ENCODE data around the gene ZNF778.

ZNF778 gene

DNA sequence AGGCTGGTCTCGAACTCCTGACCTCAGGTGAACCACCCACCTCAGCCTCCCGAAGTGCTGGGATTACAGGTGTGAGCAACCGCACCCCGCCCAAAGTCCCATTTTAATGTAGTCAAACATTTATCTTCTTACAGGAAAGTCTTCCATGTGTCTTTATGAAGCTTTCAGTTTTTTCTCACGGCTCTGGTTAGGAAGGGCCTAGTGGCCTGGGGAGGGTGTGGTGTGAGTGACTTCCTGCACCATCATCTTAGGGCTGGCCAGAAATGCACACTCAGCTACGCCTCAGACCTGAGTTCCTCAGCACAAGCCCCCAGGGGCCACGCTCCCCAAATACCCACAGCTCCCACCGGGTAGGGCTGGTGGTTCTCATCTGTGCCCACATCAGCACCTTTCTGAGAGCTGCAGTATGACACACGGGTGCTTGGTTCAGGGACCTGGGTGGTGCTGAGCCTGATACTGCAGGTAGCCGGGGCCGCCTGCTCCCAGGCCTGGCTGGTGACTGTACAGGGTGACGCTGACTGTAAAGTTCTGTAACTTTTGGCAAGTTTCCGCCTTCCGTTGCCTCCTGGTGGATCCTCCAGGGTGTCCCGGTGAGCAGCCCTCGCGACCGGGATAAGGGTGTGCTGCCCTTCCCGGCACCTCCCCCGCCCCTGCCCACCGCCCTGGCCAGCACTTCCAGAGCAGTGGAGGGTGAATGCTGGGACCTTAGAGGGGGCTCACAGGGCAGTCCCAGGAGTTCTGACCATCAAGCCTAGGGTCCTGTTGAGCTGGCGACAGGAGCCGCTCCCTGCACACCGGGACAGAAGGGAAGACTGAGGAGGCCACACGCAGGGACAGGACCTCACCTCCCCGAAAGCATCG lies 52.5 kb downstream of the ZNF778 start:
- Histone ChIP-seq H3K27ac (replicated peaks) (no peak overlapping the region), H3K27me3 (ENCODE audit: insufficient read depth, poor library complexity, severe bottlenecking) (no peaks in the 10 kb centered on the region), H3K4me3 (replicated peaks; ENCODE audit: insufficient read depth, low read length) (no peak overlapping the region)
- no peak for DNase-seq (ENCODE audit: low read depth in 1 of 2, low spot score in 1 of 2)
- TF ChIP-seq, protein P1, sequence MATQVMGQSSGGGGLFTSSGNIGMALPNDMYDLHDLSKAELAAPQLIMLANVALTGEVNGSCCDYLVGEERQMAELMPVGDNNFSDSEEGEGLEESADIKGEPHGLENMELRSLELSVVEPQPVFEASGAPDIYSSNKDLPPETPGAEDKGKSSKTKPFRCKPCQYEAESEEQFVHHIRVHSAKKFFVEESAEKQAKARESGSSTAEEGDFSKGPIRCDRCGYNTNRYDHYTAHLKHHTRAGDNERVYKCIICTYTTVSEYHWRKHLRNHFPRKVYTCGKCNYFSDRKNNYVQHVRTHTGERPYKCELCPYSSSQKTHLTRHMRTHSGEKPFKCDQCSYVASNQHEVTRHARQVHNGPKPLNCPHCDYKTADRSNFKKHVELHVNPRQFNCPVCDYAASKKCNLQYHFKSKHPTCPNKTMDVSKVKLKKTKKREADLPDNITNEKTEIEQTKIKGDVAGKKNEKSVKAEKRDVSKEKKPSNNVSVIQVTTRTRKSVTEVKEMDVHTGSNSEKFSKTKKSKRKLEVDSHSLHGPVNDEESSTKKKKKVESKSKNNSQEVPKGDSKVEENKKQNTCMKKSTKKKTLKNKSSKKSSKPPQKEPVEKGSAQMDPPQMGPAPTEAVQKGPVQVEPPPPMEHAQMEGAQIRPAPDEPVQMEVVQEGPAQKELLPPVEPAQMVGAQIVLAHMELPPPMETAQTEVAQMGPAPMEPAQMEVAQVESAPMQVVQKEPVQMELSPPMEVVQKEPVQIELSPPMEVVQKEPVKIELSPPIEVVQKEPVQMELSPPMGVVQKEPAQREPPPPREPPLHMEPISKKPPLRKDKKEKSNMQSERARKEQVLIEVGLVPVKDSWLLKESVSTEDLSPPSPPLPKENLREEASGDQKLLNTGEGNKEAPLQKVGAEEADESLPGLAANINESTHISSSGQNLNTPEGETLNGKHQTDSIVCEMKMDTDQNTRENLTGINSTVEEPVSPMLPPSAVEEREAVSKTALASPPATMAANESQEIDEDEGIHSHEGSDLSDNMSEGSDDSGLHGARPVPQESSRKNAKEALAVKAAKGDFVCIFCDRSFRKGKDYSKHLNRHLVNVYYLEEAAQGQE (IDR thresholded peaks at IDR 0.05; ENCODE audit: insufficient replicate concordance, low read depth): no peak
- TF ChIP-seq SPI1 (IDR thresholded peaks at IDR 0.05; ENCODE audit: borderline replicate concordance, low read depth) (no peak), GABPA (IDR thresholded peaks at IDR 0.05; ENCODE audit: low read depth) (no peak), POLR2AphosphoS5 (IDR thresholded peaks at IDR 0.05; ENCODE audit: low read depth) (no peak)
- TF ChIP-seq, protein P2, sequence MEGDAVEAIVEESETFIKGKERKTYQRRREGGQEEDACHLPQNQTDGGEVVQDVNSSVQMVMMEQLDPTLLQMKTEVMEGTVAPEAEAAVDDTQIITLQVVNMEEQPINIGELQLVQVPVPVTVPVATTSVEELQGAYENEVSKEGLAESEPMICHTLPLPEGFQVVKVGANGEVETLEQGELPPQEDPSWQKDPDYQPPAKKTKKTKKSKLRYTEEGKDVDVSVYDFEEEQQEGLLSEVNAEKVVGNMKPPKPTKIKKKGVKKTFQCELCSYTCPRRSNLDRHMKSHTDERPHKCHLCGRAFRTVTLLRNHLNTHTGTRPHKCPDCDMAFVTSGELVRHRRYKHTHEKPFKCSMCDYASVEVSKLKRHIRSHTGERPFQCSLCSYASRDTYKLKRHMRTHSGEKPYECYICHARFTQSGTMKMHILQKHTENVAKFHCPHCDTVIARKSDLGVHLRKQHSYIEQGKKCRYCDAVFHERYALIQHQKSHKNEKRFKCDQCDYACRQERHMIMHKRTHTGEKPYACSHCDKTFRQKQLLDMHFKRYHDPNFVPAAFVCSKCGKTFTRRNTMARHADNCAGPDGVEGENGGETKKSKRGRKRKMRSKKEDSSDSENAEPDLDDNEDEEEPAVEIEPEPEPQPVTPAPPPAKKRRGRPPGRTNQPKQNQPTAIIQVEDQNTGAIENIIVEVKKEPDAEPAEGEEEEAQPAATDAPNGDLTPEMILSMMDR (IDR thresholded peaks at IDR 0.05; ENCODE audit: insufficient read depth, low read length): no peak

DNA sequence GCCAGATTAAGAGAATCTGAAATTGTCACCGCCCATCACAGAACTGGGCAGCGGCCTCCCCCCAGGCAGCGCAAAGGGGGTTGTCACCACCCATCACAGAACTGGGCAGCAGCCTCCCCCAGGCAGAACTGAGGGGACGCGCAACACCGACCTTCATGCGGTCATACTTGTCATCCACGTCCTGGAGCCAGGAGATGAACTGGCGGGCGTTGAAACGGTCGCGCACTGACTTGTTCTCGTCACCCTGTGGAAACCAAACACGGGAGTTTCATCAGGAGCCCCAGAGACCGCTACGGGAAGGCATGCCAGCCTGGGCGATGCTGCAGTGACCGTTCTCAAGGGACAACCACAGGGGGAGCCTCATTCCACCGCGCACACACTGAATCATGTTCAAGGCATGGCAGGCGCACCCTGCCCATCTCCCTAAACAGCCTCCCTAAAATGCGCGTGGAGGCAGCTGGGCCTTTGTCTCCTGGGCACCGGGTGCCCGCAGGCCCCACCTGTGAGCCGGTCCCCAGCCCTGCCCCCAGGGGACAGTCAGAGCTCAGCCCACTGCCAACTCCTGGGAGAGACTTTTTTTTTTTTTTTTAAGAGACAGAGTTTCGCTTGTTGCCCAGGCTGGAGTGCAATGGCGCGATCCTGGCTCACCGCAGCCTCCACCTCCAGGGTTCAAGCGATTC lies 53.3 kb downstream of the ZNF778 start:
- Histone ChIP-seq H3K4me3 (replicated peaks; ENCODE audit: insufficient read depth, low read length) (no peak overlapping the region), H3K27me3 (ENCODE audit: insufficient read depth, poor library complexity, severe bottlenecking) (no peaks in the 10 kb centered on the region), H3K27ac (replicated peaks) (no peak overlapping the region)
- TF ChIP-seq POLR2AphosphoS5 (IDR thresholded peaks at IDR 0.05; ENCODE audit: low read depth) (no peak), GABPA (IDR thresholded peaks at IDR 0.05; ENCODE audit: low read depth) (no peak), SPI1 (IDR thresholded peaks at IDR 0.05; ENCODE audit: borderline replicate concordance, low read depth) (no peak)
- TF ChIP-seq, protein P1 (IDR thresholded peaks at IDR 0.05; ENCODE audit: insufficient replicate concordance, low read depth): no peak
- TF ChIP-seq, protein P2 (IDR thresholded peaks at IDR 0.05; ENCODE audit: insufficient read depth, low read length): no peak
- DNase-seq (ENCODE audit: low read depth in 1 of 2, low spot score in 1 of 2): no peak

DNA sequence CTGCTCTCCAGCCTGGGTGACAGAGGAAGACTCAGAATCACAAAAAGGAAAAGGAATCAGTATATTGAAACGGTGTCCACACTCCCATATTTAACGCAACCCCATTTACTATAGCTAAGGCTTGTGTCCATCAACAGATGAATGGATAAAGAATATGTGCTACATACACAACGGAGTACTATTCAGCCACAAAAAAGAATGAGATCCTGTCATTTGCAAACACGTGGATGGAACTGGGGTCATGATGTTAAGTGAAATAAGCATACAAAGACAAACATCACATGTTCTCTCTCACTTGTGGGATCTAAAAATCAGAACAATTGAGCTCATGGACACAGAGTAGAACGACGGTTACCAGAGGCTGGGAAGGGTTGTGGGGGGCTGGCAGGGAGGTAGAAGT lies 55.1 kb downstream of the ZNF778 start:
- TF ChIP-seq, protein P1 (IDR thresholded peaks at IDR 0.05; ENCODE audit: insufficient replicate concordance, low read depth): no peak
- TF ChIP-seq SPI1 (IDR thresholded peaks at IDR 0.05; ENCODE audit: borderline replicate concordance, low read depth) (no peak), POLR2AphosphoS5 (IDR thresholded peaks at IDR 0.05; ENCODE audit: low read depth) (no peak), GABPA (IDR thresholded peaks at IDR 0.05; ENCODE audit: low read depth) (no peak)
- TF ChIP-seq, protein P2 (IDR thresholded peaks at IDR 0.05; ENCODE audit: insufficient read depth, low read length): no peak
- no peak overlapping the region for H3K4me3 ChIP-seq (replicated peaks; ENCODE audit: insufficient read depth, low read length)
- no peak for DNase-seq (ENCODE audit: low read depth in 1 of 2, low spot score in 1 of 2)
- no peak overlapping the region for H3K27ac ChIP-seq (replicated peaks)
- no peaks in the 10 kb centered on the region for H3K27me3 ChIP-seq (ENCODE audit: insufficient read depth, poor library complexity, severe bottlenecking)

Data from HL-60 (cell line).